DND-41 (cell line): ENCODE data around the gene ERF.
A peak's percentile ranks its signal among the peaks of the same experiment; 100 is the strongest.
"Not testable (repeated sequence)": the region's sequence is repeated elsewhere in the genome, so short reads cannot be mapped to it uniquely, and the experiment has no call there.

ENCODE experiments used
- ATAC-seq: fragments of 200-7000 bp; cut with Tn5 transposase; 3 replicates; pipeline ENCODE4 v1.9.1; 2021; ENCODE audit warnings: low read depth; ENCODE audit not compliant: insufficient read depth
- DNase-seq: peaks from one replicate; pipeline ENCODE4 v3.0.0-alpha.2; 2020
- H2AFZ ChIP-seq: 2 replicates; pipeline ENCODE4 v1.6.0; 2012; ENCODE audit warnings: low read depth, low read length
- H3K27ac ChIP-seq: 2 replicates; pipeline ENCODE4 v1.5.1; 2012; ENCODE audit warnings: low read length, inconsistent platforms
- H3K27me3 ChIP-seq: fragments of 200-600 bp; sonication (generic); 2 replicates; pipeline ENCODE4 v1.6.0; 2012; ENCODE audit warnings: low read length, mild to moderate bottlenecking, inconsistent platforms; ENCODE audit not compliant: insufficient read depth, poor library complexity
- H3K36me3 ChIP-seq: 2 replicates; pipeline ENCODE4 v1.5.1; 2012; ENCODE audit warnings: low read length, inconsistent platforms; ENCODE audit not compliant: insufficient read depth
- H3K4me1 ChIP-seq: 2 replicates; pipeline ENCODE4 v1.5.1; 2012; ENCODE audit warnings: mild to moderate bottlenecking, low read length; ENCODE audit not compliant: insufficient read depth
- H3K4me2 ChIP-seq: 2 replicates; pipeline ENCODE4 v1.6.0; 2012; ENCODE audit warnings: mild to moderate bottlenecking, moderate library complexity, low read length, inconsistent platforms; ENCODE audit not compliant: insufficient read depth
- H3K4me3 ChIP-seq, 2 experiments: fragments of 200-600 bp in 1 of 2; shearing (Covaris generic) in 1 of 2; 2 replicates each; pipeline ENCODE4 v1.5.1; 2012 to 2016; ENCODE audit warnings: inconsistent platforms in 2 of 2, low read length in 2 of 2, mild to moderate bottlenecking in 2 of 2, low read depth in 1 of 2, moderate library complexity in 1 of 2
- H3K79me2 ChIP-seq: 2 replicates; pipeline ENCODE4 v1.6.0; 2012; ENCODE audit warnings: low read length, inconsistent platforms; ENCODE audit not compliant: insufficient read depth
- H3K9ac ChIP-seq: 2 replicates; pipeline ENCODE4 v1.6.0; 2012; ENCODE audit warnings: low read depth, mild to moderate bottlenecking, inconsistent platforms, low read length, moderate library complexity
- H3K9me3 ChIP-seq: 2 replicates; pipeline ENCODE4 v1.5.1; 2012; ENCODE audit warnings: low read length, moderate library complexity, mild to moderate bottlenecking, inconsistent platforms; ENCODE audit not compliant: insufficient read depth, severe bottlenecking
- H4K20me1 ChIP-seq: 2 replicates; pipeline ENCODE4 v1.6.0; 2012; ENCODE audit warnings: low read length; ENCODE audit not compliant: insufficient read depth
- EZH2 ChIP-seq: IDR thresholded peaks from 3 replicates; pipeline ENCODE4 v1.6.1; 2012; ENCODE audit warnings: borderline replicate concordance, low read depth, mild to moderate bottlenecking, moderate library complexity, low read length, inconsistent platforms; ENCODE audit not compliant: severe bottlenecking
- TF ChIP-seq, protein P1 (sequence below): IDR thresholded peaks from 2 replicates; pipeline ENCODE4 v1.5.1; 2012; ENCODE audit warnings: borderline replicate concordance, low read length, moderate library complexity, mild to moderate bottlenecking; ENCODE audit not compliant: poor library complexity, severe bottlenecking; ENCODE audit errors: extremely low read depth

Gene ERF

DNA sequence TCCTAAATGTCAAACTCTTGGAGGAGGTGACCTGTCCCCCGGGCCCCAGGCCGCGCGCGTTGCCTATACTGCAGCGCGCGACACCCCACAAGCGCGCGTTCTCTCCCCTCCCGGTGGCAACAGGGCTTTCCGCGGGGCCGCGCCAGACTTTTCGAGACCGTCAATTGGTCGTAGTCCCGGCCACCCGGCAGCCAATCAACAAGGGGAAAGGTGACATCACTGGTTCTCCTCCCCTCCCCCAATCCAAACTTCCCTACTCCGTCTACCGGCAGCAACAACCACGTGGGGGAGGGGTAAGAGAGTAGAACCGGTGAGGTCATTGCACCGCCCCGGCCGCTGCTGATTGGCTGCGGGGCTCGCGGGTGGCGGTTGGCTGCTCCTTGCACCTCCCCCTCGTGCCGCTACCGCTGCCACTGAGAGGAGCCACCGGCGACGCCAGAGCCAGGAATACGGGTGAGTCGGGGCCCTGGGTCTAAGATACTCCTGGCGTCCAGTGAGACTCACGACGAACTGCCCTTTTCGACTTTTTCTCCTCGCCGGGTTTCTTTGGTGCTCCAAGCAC, 13.3 kb upstream of the ERF start:
- peak overlapping the region; percentile 82 for H2AFZ ChIP-seq
- H3K4me3 ChIP-seq: peak overlapping the region; percentile 34 to 64; a peak in 3 of 4 replicates
- peaks cover 28% of the 10 kb centered on the region for H3K79me2 ChIP-seq
- peaks cover 24% of the 10 kb centered on the region for H3K4me1 ChIP-seq
- H3K9ac ChIP-seq: peak overlapping the region; percentile 73
- DNase-seq (peak; percentile 100), ATAC-seq (peak; percentile 61)
- H4K20me1 ChIP-seq: no peaks in the 10 kb centered on the region
- no peaks in the 10 kb centered on the region for H3K9me3 ChIP-seq
- peak overlapping the region; percentile 98 for H3K27ac ChIP-seq
- peak overlapping the region; percentile 81 for H3K4me2 ChIP-seq
- H3K27me3 ChIP-seq: no peaks in the 10 kb centered on the region
- TF ChIP-seq, protein P1, sequence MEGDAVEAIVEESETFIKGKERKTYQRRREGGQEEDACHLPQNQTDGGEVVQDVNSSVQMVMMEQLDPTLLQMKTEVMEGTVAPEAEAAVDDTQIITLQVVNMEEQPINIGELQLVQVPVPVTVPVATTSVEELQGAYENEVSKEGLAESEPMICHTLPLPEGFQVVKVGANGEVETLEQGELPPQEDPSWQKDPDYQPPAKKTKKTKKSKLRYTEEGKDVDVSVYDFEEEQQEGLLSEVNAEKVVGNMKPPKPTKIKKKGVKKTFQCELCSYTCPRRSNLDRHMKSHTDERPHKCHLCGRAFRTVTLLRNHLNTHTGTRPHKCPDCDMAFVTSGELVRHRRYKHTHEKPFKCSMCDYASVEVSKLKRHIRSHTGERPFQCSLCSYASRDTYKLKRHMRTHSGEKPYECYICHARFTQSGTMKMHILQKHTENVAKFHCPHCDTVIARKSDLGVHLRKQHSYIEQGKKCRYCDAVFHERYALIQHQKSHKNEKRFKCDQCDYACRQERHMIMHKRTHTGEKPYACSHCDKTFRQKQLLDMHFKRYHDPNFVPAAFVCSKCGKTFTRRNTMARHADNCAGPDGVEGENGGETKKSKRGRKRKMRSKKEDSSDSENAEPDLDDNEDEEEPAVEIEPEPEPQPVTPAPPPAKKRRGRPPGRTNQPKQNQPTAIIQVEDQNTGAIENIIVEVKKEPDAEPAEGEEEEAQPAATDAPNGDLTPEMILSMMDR: no peak
- TF ChIP-seq EZH2: no peak
- peaks cover 21% of the 10 kb centered on the region for H3K36me3 ChIP-seq

- Histone ChIP-seq H2AFZ (peak overlapping the region; percentile 82), H3K36me3 (peaks cover 16% of the 10 kb centered on the region), H3K4me3 (peak overlapping the region; percentile 22 to 64; a peak in 3 of 4 replicates), H3K4me1 (peaks cover 24% of the 10 kb centered on the region), H3K4me2 (peak overlapping the region; percentile 81), H3K9me3 (no peaks in the 10 kb centered on the region), H3K9ac (peak overlapping the region; percentile 73), H3K27me3 (no peaks in the 10 kb centered on the region), H3K79me2 (peaks cover 28% of the 10 kb centered on the region), H4K20me1 (no peaks in the 10 kb centered on the region), H3K27ac (peak overlapping the region; percentile 88)
- ATAC-seq: no peak
- TF ChIP-seq, protein P1: no peak
- no peak for TF ChIP-seq EZH2
- DNase-seq: no peak
Observed at GRCh38 chr19:42267644-42268141, 12.8 kb upstream of the ERF start.

DNA sequence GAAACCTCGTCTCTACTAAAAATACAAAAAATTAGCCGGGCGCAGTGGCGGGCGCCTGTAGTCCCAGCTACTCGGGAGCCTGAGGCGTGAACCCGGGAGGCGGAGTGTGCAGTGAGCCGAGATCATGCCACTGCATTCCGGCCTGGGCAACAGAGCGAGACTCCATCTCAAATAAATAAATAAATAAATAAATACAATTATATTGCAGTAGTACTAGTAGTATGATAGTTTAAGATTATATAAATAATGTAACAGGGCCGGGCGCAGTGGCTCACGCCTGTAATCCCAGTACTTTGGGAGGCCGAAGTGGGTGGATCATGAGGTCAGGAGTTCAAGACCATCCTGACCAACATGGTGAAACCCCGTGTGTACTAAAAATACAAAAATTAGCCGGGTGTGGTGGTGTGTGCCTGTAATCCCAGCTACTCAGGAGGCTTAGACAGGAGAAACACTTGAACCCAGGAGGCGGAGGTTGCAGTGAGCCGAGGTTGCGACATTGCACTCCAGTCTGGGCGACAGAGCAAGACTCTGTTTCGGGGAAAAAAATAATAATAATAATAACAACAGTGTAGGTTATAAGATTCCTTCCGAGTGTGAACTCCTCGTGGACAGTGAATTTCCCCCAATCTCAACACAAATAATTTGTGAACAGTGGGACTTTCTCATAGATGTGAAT, 12.1 kb upstream of the ERF start:
- not testable (repeated sequence) for H3K9me3 ChIP-seq, DNase-seq, ATAC-seq, H3K36me3 ChIP-seq, H4K20me1 ChIP-seq, H3K27me3 ChIP-seq
- peak overlapping the region; percentile 82 for H2AFZ ChIP-seq
- peaks cover 27% of the 10 kb centered on the region for H3K79me2 ChIP-seq
- H3K9ac ChIP-seq: peak overlapping the region; percentile 73
- peak overlapping the region; percentile 81 for H3K4me2 ChIP-seq
- peaks cover 24% of the 10 kb centered on the region for H3K4me1 ChIP-seq
- peak overlapping the region in 1 of 2 experiments; percentile 64; a peak in 2 of 4 replicates for H3K4me3 ChIP-seq
- H3K27ac ChIP-seq: peak overlapping the region; percentile 88

- not testable (repeated sequence) for H3K27me3 ChIP-seq, DNase-seq, H3K36me3 ChIP-seq, H4K20me1 ChIP-seq, H3K4me3 ChIP-seq, H3K4me2 ChIP-seq, H3K9me3 ChIP-seq, ATAC-seq, H2AFZ ChIP-seq, H3K27ac ChIP-seq
- Histone ChIP-seq H3K9ac (peak overlapping the region; percentile 14; the same call in 1 of the 2 replicates), H3K79me2 (peaks cover 18% of the 10 kb centered on the region), H3K4me1 (peaks cover 24% of the 10 kb centered on the region)
Observed at GRCh38 chr19:42266105-42266504, 11.2 kb upstream of the ERF start.
